Heart right ventricle (tissue), 16 donors: ENCODE data around the gene EPYC. TPM values are rescaled to one million over a fixed set of nuclear protein-coding genes. Genes with fewer than 3 reads are reported as not detected.

Experiments
- ATAC-seq, 8 donors: fragments of 200-7000 bp; cut with Tn5 transposase; one replicate each; pipeline ENCODE4 v1.9.1; 2020; ENCODE audit warnings: mild to moderate bottlenecking in 8 of 8, moderate library complexity in 8 of 8, moderate number of reproducible peaks in 1 of 8
- DNase-seq, 2 donors: peaks; one replicate each; pipeline ENCODE4 v3.0.0-alpha.2; 2020
- H3K27ac ChIP-seq, 10 donors: fragments of 200-600 bp; sonication (generic) in 2 of 10; one replicate each; pipeline versions ENCODE4 v1.5.0 to v1.8.0; 2020 to 2022; ENCODE audit warnings: mild to moderate bottlenecking in 3 of 10
- H3K27me3 ChIP-seq, 7 donors: fragments of 200-600 bp; one replicate each; pipeline ENCODE4 v1.8.0; 2021 to 2022; ENCODE audit warnings: mild to moderate bottlenecking in 2 of 7
- H3K36me3 ChIP-seq, 9 donors: fragments of 200-600 bp; sonication (generic) in 1 of 9; one replicate each; pipeline versions ENCODE4 v1.5.0 to v1.8.0; 2020 to 2022; ENCODE audit warnings: mild to moderate bottlenecking in 2 of 9
- H3K4me1 ChIP-seq, 9 donors: fragments of 200-600 bp; sonication (generic) in 1 of 9; one replicate each; pipeline versions ENCODE4 v1.5.0 to v1.8.0; 2020 to 2022; ENCODE audit warnings: mild to moderate bottlenecking in 4 of 9
- H3K4me3 ChIP-seq, 10 donors: fragments of 200-600 bp; sonication (generic) in 2 of 10; one replicate each; pipeline versions ENCODE4 v1.5.0 to v1.8.0; 2020 to 2022; ENCODE audit warnings: mild to moderate bottlenecking in 7 of 10, moderate library complexity in 2 of 10
- H3K9me3 ChIP-seq, 11 donors: fragments of 200-600 bp in 10 of 11; sonication (generic) in 2 of 11; one replicate each; pipeline versions ENCODE4 v1.5.0 to v1.8.0; 2013 to 2022; ENCODE audit warnings: mild to moderate bottlenecking in 2 of 11, control low read depth in 1 of 11, moderate library complexity in 1 of 11
- CTCF ChIP-seq, 9 donors: fragments of 200-600 bp; sonication (generic) in 2 of 9; IDR thresholded peaks; one replicate each; pipeline versions ENCODE4 v1.5.0 to v1.8.0; 2021 to 2022; ENCODE audit warnings: antibody characterized with exemption in 9 of 9, mild to moderate bottlenecking in 5 of 9, moderate library complexity in 1 of 9
- WGBS, 2 donors: extraction: QIAGEN DNeasy Blood & Tissue Kit; methylation state at CpG; one replicate each; pipeline ENCODE4 v1.1.7; 2013; ENCODE audit warnings: inconsistent platforms in 1 of 2; 5-methylcytosine and 5-hydroxymethylcytosine counted together
- intact Hi-C, 10 donors: fragments of 100-400 bp; cut with DNase I; formaldehyde crosslinking; loops; one replicate each; pipeline versions ENCODE4 v1.11.1 to v1.14.2; 2022
- polyA plus RNA-seq, 2 donors: library from polyadenylated mRNA; stranded (reverse); fragments of 200-250 nt; gene quantifications; one replicate each; pipeline ENCODE4 v1.2.3, GENCODE V29; 2013
- total RNA-seq, 10 donors: library from RNA; stranded (reverse); fragmentation: NEBNext Ultra II Directional in 3 of 10; extraction: Animal tissue kit (Norgen Biotek cat#: 25700) in 3 of 10; gene quantifications; one replicate each; pipeline versions ENCODE4 v1.2.1 to v1.2.4, GENCODE V29; 2021 to 2023
- donor health status: Arrhythmogenic right ventricular cardiomyopathy.
- donor health status: ischemic (EF 13 %, LVEDD 7.1; RV severe dilation, severe dysfunction).
- donor health status: healthy with polysubstance abuse.
- donor health status: DM: no; HTN: yes; CAD: no.
- donor health status: DM: no; HTN: no; CAD: no.
- donor health status: ischemic (EF 25% LVEDD 6.9; RV normal size, moderate dysfunction).
- donor health status: ischemic (EF 25% LVEDD 5.7; RV mildly dilated, moderate dysfunction).
- donor health status: healthy.
- donor health status: DM: yes; HTN: yes; CAD: no.
- donor health status: Ischemic cardiomyopathy.
- donor health status: ischemic (EF 35%, LVEDD 5.7; RV mildly dilated, moderate dysfunction).
- donor health status: nonischemic (EF 11% LVEDD 7.7; RV severe dilation, severe dysfunction).
- donor health status: DM: yes; HTN: yes; CAD: no.
- donor health status: PGD.
- donor health status: ischemic (EF 29% LVEDD 5.4; RV normal size, mild dysfunction).
- donor health status: nonischemic (EF 23%, LVEDD 6.1; RV moderate dilation, normal function).

The EPYC gene
- total and polyA plus RNA-seq, 12 donors: not detected

- Histone ChIP-seq H3K4me1 (no peaks in the 10 kb centered on the region), H3K36me3 (no peaks in the 10 kb centered on the region), H3K27me3 (no peaks in the 10 kb centered on the region), H3K9me3 (no peaks in the 10 kb centered on the region), H3K4me3 (no peak overlapping the region), H3K27ac (no peak overlapping the region)
- ATAC-seq (no peak), DNase-seq (no peak)
- intact Hi-C loops: no loop called here
- 41 to 59% methylated on average over 1 of the region's 1 CpG for WGBS, 2 donors
- no peak for TF ChIP-seq CTCF (IDR thresholded peaks at IDR 0.05)
Observed at GRCh38 chr12:91001306-91001705, 3.5 kb downstream of the EPYC start.

- no peak for TF ChIP-seq CTCF (IDR thresholded peaks at IDR 0.05)
- WGBS, 2 donors: 73% methylated on average over 2 of the region's 2 CpGs
- intact Hi-C loops: no loop called here
Observed at GRCh38 chr12:90999966-91000365, 4.8 kb downstream of the EPYC start.

GRCh38 chr12:90999527-90999926, 5.2 kb downstream of the EPYC start:
- H3K4me1 ChIP-seq: peaks cover 0 to under 1% (median 0%) of the 10 kb centered on the region in 9 donors
- 90 to 93% methylated on average over 2 of the region's 2 CpGs for WGBS, 2 donors
- no peak overlapping the region for H3K27ac ChIP-seq
- intact Hi-C loops: no loop called here
- H3K36me3 ChIP-seq: no peaks in the 10 kb centered on the region
- DNase-seq (no peak), ATAC-seq (no peak)
- no peak for TF ChIP-seq CTCF (IDR thresholded peaks at IDR 0.05)
- no peak overlapping the region for H3K4me3 ChIP-seq
- no peaks in the 10 kb centered on the region for H3K9me3 ChIP-seq
- H3K27me3 ChIP-seq: no peaks in the 10 kb centered on the region

More at GRCh38 chr12:90999966-91000365, 4.8 kb downstream of the EPYC start:
- Histone ChIP-seq H3K36me3 (no peaks in the 10 kb centered on the region), H3K27me3 (no peaks in the 10 kb centered on the region), H3K27ac (no peak overlapping the region), H3K9me3 (no peaks in the 10 kb centered on the region), H3K4me1 (no peaks in the 10 kb centered on the region), H3K4me3 (no peak overlapping the region)
- ATAC-seq (no peak), DNase-seq (no peak)

GRCh38 chr12:90995010-90995409, 9.8 kb downstream of the EPYC start:
- intact Hi-C loops: no loop called here
- no peak overlapping the region for H3K4me3 ChIP-seq
- no peak for TF ChIP-seq CTCF (IDR thresholded peaks at IDR 0.05)
- 79 to 80% methylated on average over 2 of the region's 2 CpGs for WGBS, 2 donors
- H3K4me1 ChIP-seq: peaks cover 0 to 4% (median 0%) of the 10 kb centered on the region in 9 donors
- H3K9me3 ChIP-seq: no peaks in the 10 kb centered on the region
- DNase-seq: no peak
- no peaks in the 10 kb centered on the region for H3K36me3 ChIP-seq
- no peak for ATAC-seq
- no peak overlapping the region for H3K27ac ChIP-seq
- no peaks in the 10 kb centered on the region for H3K27me3 ChIP-seq
